ENCODE results near the gene ARHGAP5.

DNA sequence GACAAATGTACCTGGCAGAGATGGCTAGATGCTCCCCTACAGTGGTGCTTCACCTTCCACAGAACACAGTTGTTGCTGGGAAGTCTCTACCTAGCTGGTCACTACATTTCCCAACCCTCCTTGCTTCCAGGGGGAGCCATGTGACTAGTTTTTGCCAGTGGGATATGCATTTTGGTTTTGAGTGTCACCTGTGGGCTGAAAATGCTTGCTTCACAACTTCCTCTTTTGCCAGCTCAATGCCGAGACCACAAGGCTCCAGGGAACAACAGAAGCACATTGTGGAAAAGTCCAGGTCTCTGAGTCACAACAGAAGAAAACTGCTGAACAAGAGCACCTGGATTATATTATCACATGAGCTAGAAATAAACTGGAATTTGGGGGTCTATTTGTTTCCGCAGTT is 48.5 kb upstream of the ARHGAP5 start:
- TF ChIP-seq ARNT (IDR thresholded peaks at IDR 0.05), result no peak
- TF ChIP-seq ZC3H8 (IDR thresholded peaks at IDR 0.05), result no peak
- no peak for TF ChIP-seq HMG20B (CRISPR knock-in tag; IDR thresholded peaks at IDR 0.05)
- no peak for TF ChIP-seq L3MBTL2 (IDR thresholded peaks at IDR 0.05)
- TF ChIP-seq POLR2A (conservative IDR thresholded peaks at IDR 0.05), result no peak
- TF ChIP-seq, protein P1, sequence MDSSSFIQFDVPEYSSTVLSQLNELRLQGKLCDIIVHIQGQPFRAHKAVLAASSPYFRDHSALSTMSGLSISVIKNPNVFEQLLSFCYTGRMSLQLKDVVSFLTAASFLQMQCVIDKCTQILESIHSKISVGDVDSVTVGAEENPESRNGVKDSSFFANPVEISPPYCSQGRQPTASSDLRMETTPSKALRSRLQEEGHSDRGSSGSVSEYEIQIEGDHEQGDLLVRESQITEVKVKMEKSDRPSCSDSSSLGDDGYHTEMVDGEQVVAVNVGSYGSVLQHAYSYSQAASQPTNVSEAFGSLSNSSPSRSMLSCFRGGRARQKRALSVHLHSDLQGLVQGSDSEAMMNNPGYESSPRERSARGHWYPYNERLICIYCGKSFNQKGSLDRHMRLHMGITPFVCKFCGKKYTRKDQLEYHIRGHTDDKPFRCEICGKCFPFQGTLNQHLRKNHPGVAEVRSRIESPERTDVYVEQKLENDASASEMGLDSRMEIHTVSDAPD (CRISPR knock-in tag; IDR thresholded peaks at IDR 0.05), result no peak
- no peak for TF ChIP-seq CBX8 (IDR thresholded peaks at IDR 0.05; ENCODE audit: borderline replicate concordance, extremely low read depth, low read depth, low read length, poor library complexity, severe bottlenecking)
- TF ChIP-seq ZNF445 (CRISPR knock-in tag; IDR thresholded peaks at IDR 0.05; ENCODE audit: low read depth), result no peak
- no peak for TF ChIP-seq EP300 (IDR thresholded peaks at IDR 0.05; ENCODE audit: low read length)

Measured in K562 (cell line).